CD8-positive, alpha-beta memory T cell (primary cell): ENCODE results near the gene TMEM202. TPM values are rescaled to one million over a fixed set of nuclear protein-coding genes. Genes with fewer than 3 reads are reported as not detected.

ENCODE experiments used
- CTCF ChIA-PET: fragments of 350-600 bp; sonication (Branson Sonifier 250); formaldehyde crosslinking; loops from one replicate; lab custom pipeline; 2021; ENCODE audit warnings: antibody characterized with exemption; lab: Charles Lee
- POLR2A ChIA-PET: fragments of 350-600 bp; sonication (Branson Sonifier 250); formaldehyde crosslinking; loops from one replicate; lab custom pipeline; 2021; ENCODE audit warnings: antibody characterized with exemption; lab: Charles Lee
- DNase-seq, 5 donors: peaks; one replicate each; pipeline versions ENCODE4 v3.0.0 to v3.0.0-alpha.2; 2020 to 2022; ENCODE audit warnings: mixed read lengths in 1 of 5
- H3K27ac ChIP-seq: one replicate; pipeline ENCODE4 v1.7.0; 2013; ENCODE audit warnings: low read depth, mild to moderate bottlenecking, low read length, moderate library complexity
- H3K27me3 ChIP-seq: 2 replicates; pipeline ENCODE4 v1.7.0; 2013; ENCODE audit warnings: low read length, mild to moderate bottlenecking; ENCODE audit not compliant: insufficient read depth, poor library complexity, severe bottlenecking
- H3K36me3 ChIP-seq: 2 replicates; pipeline ENCODE4 v1.7.0; 2013; ENCODE audit warnings: mild to moderate bottlenecking, low read length, moderate library complexity; ENCODE audit not compliant: insufficient read depth
- H3K4me1 ChIP-seq: 2 replicates; pipeline ENCODE4 v1.7.0; 2013; ENCODE audit warnings: mild to moderate bottlenecking, low read length, moderate library complexity; ENCODE audit not compliant: insufficient read depth
- H3K4me3 ChIP-seq: 2 replicates; pipeline ENCODE4 v1.7.0; 2013; ENCODE audit warnings: mild to moderate bottlenecking, low read length
- H3K9me3 ChIP-seq: 2 replicates; pipeline ENCODE4 v1.7.0; 2013; ENCODE audit warnings: mild to moderate bottlenecking, low read length
- H3K27ac Mint-ChIP-seq, 8 donors: one replicate each; pipeline ENCODE4 v1.8.0; 2020 to 2021; ENCODE audit warnings: mixed read lengths in 8 of 8, mild to moderate bottlenecking in 6 of 8, inconsistent platforms in 3 of 8, moderate library complexity in 3 of 8
- H3K27me3 Mint-ChIP-seq, 2 donors: one replicate each; pipeline ENCODE4 v1.8.0; 2020 to 2021; ENCODE audit warnings: mixed read lengths in 2 of 2, mild to moderate bottlenecking in 1 of 2, moderate library complexity in 1 of 2
- H3K36me3 Mint-ChIP-seq, 3 donors: one replicate each; pipeline ENCODE4 v1.8.0; 2020 to 2021; ENCODE audit warnings: mixed read lengths in 3 of 3, inconsistent platforms in 1 of 3, mild to moderate bottlenecking in 1 of 3
- H3K4me1 Mint-ChIP-seq, 3 donors: one replicate each; pipeline ENCODE4 v1.8.0; 2020 to 2021; ENCODE audit warnings: mixed read lengths in 3 of 3, inconsistent platforms in 1 of 3, mild to moderate bottlenecking in 1 of 3
- H3K4me3 Mint-ChIP-seq, 7 donors: one replicate each; pipeline ENCODE4 v1.8.0; 2020 to 2021; ENCODE audit warnings: mixed read lengths in 7 of 7, mild to moderate bottlenecking in 6 of 7, moderate library complexity in 4 of 7, inconsistent platforms in 2 of 7
- H3K9me3 Mint-ChIP-seq, 5 donors: one replicate each; pipeline ENCODE4 v1.8.0; 2020 to 2022; ENCODE audit warnings: mixed read lengths in 5 of 5, mild to moderate bottlenecking in 3 of 5, moderate library complexity in 2 of 5, inconsistent platforms in 1 of 5
- polyA plus RNA-seq: library from polyadenylated mRNA; unstranded; fragments of 300-500 nt; fragmentation: Illumina TruSeq; gene quantifications from one replicate; pipeline ENCODE4 v1.2.3, GENCODE V29; 2021
- total RNA-seq, 2 experiments: library from RNA; stranded (reverse); gene quantifications; one replicate each; pipeline ENCODE4 v1.2.3, GENCODE V29; 2021

TMEM202 gene
- total and polyA plus RNA-seq, 3 experiments from 2014 or later, result not detected

- CTCF ChIA-PET, result no interaction called here
- H3K27me3 Mint-ChIP-seq, result peaks cover 4 to 5% of the 10 kb centered on the region in 2 donors
- POLR2A ChIA-PET, result no interaction called here
- no peaks in the 10 kb centered on the region for H3K9me3 Mint-ChIP-seq
- no peaks in the 10 kb centered on the region for H3K27me3 ChIP-seq
- H3K4me3 ChIP-seq, result no peak overlapping the region
- peaks cover 4 to 6% (median 6%) of the 10 kb centered on the region in 3 donors for H3K4me1 Mint-ChIP-seq
- H3K36me3 Mint-ChIP-seq, result no peaks in the 10 kb centered on the region
- H3K27ac Mint-ChIP-seq, result no peak overlapping the region
- no peak for DNase-seq
- no peak overlapping the region for H3K4me3 Mint-ChIP-seq
- no peak overlapping the region for H3K27ac ChIP-seq
- no peaks in the 10 kb centered on the region for H3K9me3 ChIP-seq
- no peaks in the 10 kb centered on the region for H3K4me1 ChIP-seq
- no peaks in the 10 kb centered on the region for H3K36me3 ChIP-seq
These were observed 58.6 kb downstream of the TMEM202 start for GRCh38 chr15:72456684-72457083.

Other genes starting within 250 kb of the TMEM202 start
- gene GRAMD2A, start 200.5 kb upstream of the TMEM202 start, total RNA-seq, result not detected
- gene GRAMD2A, start 200.5 kb upstream of the TMEM202 start, polyA plus RNA-seq, result not detected
- 1,000 to 10,000 TPM; 2,146 to 2,187 TPM for gene PKM, start 167.1 kb upstream of the TMEM202 start, total RNA-seq
- gene PKM, start 167.1 kb upstream of the TMEM202 start, polyA plus RNA-seq, result 337 TPM
- gene PARP6, start 125.8 kb upstream of the TMEM202 start, total RNA-seq, result 10 to 100 TPM; 59.4 to 63.9 TPM
- gene PARP6, start 125.8 kb upstream of the TMEM202 start, polyA plus RNA-seq, result 30.0 TPM
- gene CELF6, start 78.1 kb upstream of the TMEM202 start, total RNA-seq, result under 1 TPM; 0.53 to 0.68 TPM
- not detected for gene CELF6, start 78.1 kb upstream of the TMEM202 start, polyA plus RNA-seq
- 10 to 100 TPM; 75.0 to 80.5 TPM for gene HEXA, start 22.3 kb upstream of the TMEM202 start, total RNA-seq
- gene HEXA, start 22.3 kb upstream of the TMEM202 start, polyA plus RNA-seq, result 83.0 TPM
- 100 to 1,000 TPM; 153 to 164 TPM for gene ARIH1, start 76.0 kb downstream of the TMEM202 start, total RNA-seq
- 24.3 TPM for gene ARIH1, start 76.0 kb downstream of the TMEM202 start, polyA plus RNA-seq